Activated CD8-positive, alpha-beta memory T cell treated with anti-CD3 and anti-CD28 coated beads, Interleukin-2, amount 50 U/mL, for 1 hour (primary cell): ENCODE data around the gene PARK7.

Experiments used
- DNase-seq: peaks from one replicate; pipeline ENCODE4 v3.0.0-alpha.2; 2020; ENCODE audit errors: extremely low read depth

PARK7 gene

GRCh38 chr1:8010080-8010664 is 48.7 kb downstream of the PARK7 start:
- DNase-seq: no peak

GRCh38 chr1:8011016-8011415 is 49.5 kb downstream of the PARK7 start:
- no peak for DNase-seq

- no peak for DNase-seq
These were observed 50.7 kb downstream of the PARK7 start for GRCh38 chr1:8011923-8012858.

GRCh38 chr1:8012955-8013354 is 51.4 kb downstream of the PARK7 start:
- no peak for DNase-seq

- DNase-seq: no peak
These were observed 51.9 kb downstream of the PARK7 start for GRCh38 chr1:8013399-8013798.

GRCh38 chr1:8013800-8014199 is 52.3 kb downstream of the PARK7 start:
- DNase-seq: no peak

GRCh38 chr1:8014381-8014988 is 53.0 kb downstream of the PARK7 start:
- no peak for DNase-seq

GRCh38 chr1:8015036-8015808 is 53.7 kb downstream of the PARK7 start:
- peak; percentile 11 for DNase-seq

- no peak for DNase-seq
These were observed 54.3 kb downstream of the PARK7 start for GRCh38 chr1:8015809-8016165.

- DNase-seq: no peak
These were observed 54.8 kb downstream of the PARK7 start for GRCh38 chr1:8016210-8016894.

- no peak for DNase-seq
These were observed 55.4 kb downstream of the PARK7 start for GRCh38 chr1:8016895-8017241.

- no peak for DNase-seq
These were observed 56.1 kb downstream of the PARK7 start for GRCh38 chr1:8017495-8018197.

- DNase-seq: no peak
These were observed 57.1 kb downstream of the PARK7 start for GRCh38 chr1:8018492-8019228.

GRCh38 chr1:8019229-8019620 is 57.7 kb downstream of the PARK7 start:
- no peak for DNase-seq

- DNase-seq: no peak
These were observed 58.5 kb downstream of the PARK7 start for GRCh38 chr1:8020032-8020431.

- no peak for DNase-seq
These were observed 60.3 kb downstream of the PARK7 start for GRCh38 chr1:8021676-8022266.

- DNase-seq: no peak
These were observed 61.1 kb downstream of the PARK7 start for GRCh38 chr1:8022395-8023286.

GRCh38 chr1:8023287-8023994 is 61.9 kb downstream of the PARK7 start:
- DNase-seq: no peak
